GM12878 (cell line): ENCODE measurements around the gene PCDHGB1. TPM values are rescaled to one million over a fixed set of nuclear protein-coding genes. Genes with fewer than 3 reads are reported as not detected.
"Not testable (repeated sequence)": the region's sequence is repeated elsewhere in the genome, so short reads cannot be mapped to it uniquely, and the experiment has no call there.

Experiments used
- ATAC-seq: fragments of 200-7000 bp; cut with Tn5 transposase; 3 replicates; pipeline ENCODE4 v1.9.1; 2020; ENCODE audit warnings: mild to moderate bottlenecking, moderate library complexity
- BruUV-seq: library from RNA; stranded (reverse); fragments of 400-500 nt; replicated peaks from 2 replicates; lab custom pipeline; 2021; lab: Mats Ljungman, UMichigan
- CTCF ChIA-PET: fragments of 300-600 bp; sonication (Branson Sonifier 250); formaldehyde crosslinking; extraction: SDS; loops from one replicate; lab custom pipeline; 2021; ENCODE audit warnings: inconsistent platforms; lab: Yijun Ruan, JAX
- POLR2A ChIA-PET: fragments of 350-600 bp; formaldehyde crosslinking; extraction: SDS; loops from one replicate; lab custom pipeline; 2021; ENCODE audit warnings: inconsistent platforms; lab: Charles Lee
- RAD21 ChIA-PET: fragments of 300-600 bp; sonication (Branson Sonifier 250); formaldehyde crosslinking; loops from one replicate; lab custom pipeline; 2023; ENCODE audit warnings: antibody characterized with exemption; ENCODE audit not compliant: unreplicated experiment; lab: Charles Lee
- SMC1A ChIA-PET: fragments of 300-600 bp; sonication (Branson Sonifier 250); formaldehyde crosslinking; loops from one replicate; lab custom pipeline; 2023; ENCODE audit not compliant: unreplicated experiment, uncharacterized antibody; lab: Charles Lee
- DNase-seq: peaks from one replicate; pipeline ENCODE4 v3.0.0-alpha.2; 2011; ENCODE audit warnings: low read depth, low spot score
- FAIRE-seq: peaks from 3 replicates; lab custom pipeline; 2011; peaks lifted over from hg19 to GRCh38; lab: Jason Lieb, UNC
- H2AFZ ChIP-seq: 2 replicates; pipeline ENCODE4 v1.6.0; 2011; ENCODE audit warnings: low read depth, low read length, control low read depth; ENCODE audit not compliant: control insufficient read depth
- H3K27ac ChIP-seq: 2 replicates; pipeline ENCODE4 v1.5.1; 2011; ENCODE audit warnings: control low read depth; ENCODE audit not compliant: control insufficient read depth, insufficient read depth
- H3K27me3 ChIP-seq, 2 experiments: replicated peaks in 1 of 2; 2 replicates each; pipeline versions ENCODE4 v1.6.0 to v1.6.1; 2011; ENCODE audit warnings: low read length in 1 of 2; ENCODE audit not compliant: control insufficient read depth in 2 of 2, insufficient read depth in 2 of 2
- H3K36me3 ChIP-seq, 2 experiments: 2 replicates each; pipeline ENCODE4 v1.5.1; 2011; ENCODE audit warnings: low read length in 1 of 2; ENCODE audit not compliant: control insufficient read depth in 2 of 2, insufficient read depth in 2 of 2
- H3K4me1 ChIP-seq: 2 replicates; pipeline ENCODE4 v1.6.1; 2011; ENCODE audit warnings: mild to moderate bottlenecking, low read length, moderate library complexity, mixed read lengths; ENCODE audit not compliant: control insufficient read depth, insufficient read depth
- H3K4me2 ChIP-seq: 2 replicates; pipeline ENCODE4 v1.6.0; 2011; ENCODE audit warnings: control low read depth; ENCODE audit not compliant: control insufficient read depth, insufficient read depth
- H3K4me3 ChIP-seq: fragments of 200-600 bp; sonication (generic); 2 replicates; pipeline ENCODE4 v1.5.1; 2016
- H3K79me2 ChIP-seq: 2 replicates; pipeline ENCODE4 v1.6.0; 2011; ENCODE audit warnings: low read length; ENCODE audit not compliant: control insufficient read depth, insufficient read depth
- H3K9ac ChIP-seq: 2 replicates; pipeline ENCODE4 v1.8.0; 2011; ENCODE audit warnings: low read length, control low read depth, mixed read lengths; ENCODE audit not compliant: control insufficient read depth, insufficient read depth
- H3K9me3 ChIP-seq: replicated peaks from 3 replicates; pipeline ENCODE4 v1.5.1; 2011; ENCODE audit warnings: mild to moderate bottlenecking, low read length; ENCODE audit not compliant: control insufficient read depth, insufficient read depth
- H4K20me1 ChIP-seq: 2 replicates; pipeline ENCODE4 v1.6.0; 2011; ENCODE audit not compliant: control insufficient read depth, insufficient read depth
- FOS ChIP-seq: IDR thresholded peaks from 3 replicates; pipeline ENCODE4 v1.6.1; 2011; ENCODE audit warnings: borderline replicate concordance; ENCODE audit not compliant: insufficient read length; ENCODE audit errors: extremely low read depth
- HDGF ChIP-seq: fragments of 450-650 bp; IDR thresholded peaks from 2 replicates; pipeline ENCODE4 v1.6.1; 2016; ENCODE audit warnings: antibody characterized with exemption
- NBN ChIP-seq: fragments of 450-650 bp; IDR thresholded peaks from 2 replicates; pipeline ENCODE4 v1.6.1; 2016
- NR2C2 ChIP-seq: IDR thresholded peaks from 2 replicates; pipeline ENCODE4 v1.6.1; 2011; ENCODE audit warnings: borderline replicate concordance, low read depth; ENCODE audit not compliant: control insufficient read depth, insufficient read length
- POLR2AphosphoS2 ChIP-seq: IDR thresholded peaks from 2 replicates; pipeline ENCODE4 v1.6.1; 2011; ENCODE audit warnings: low read depth, mild to moderate bottlenecking, low read length, improper control_type of control experiment, moderate library complexity
- RELA ChIP-seq: fragments of 450-650 bp; IDR thresholded peaks from 2 replicates; pipeline ENCODE4 v1.8.0; 2014; ENCODE audit warnings: borderline replicate concordance; ENCODE audit not compliant: partially characterized antibody
- SIX5 ChIP-seq: IDR thresholded peaks from 2 replicates; pipeline ENCODE4 v1.6.1; 2011; ENCODE audit warnings: mild to moderate bottlenecking, low read depth, low read length, moderate library complexity; ENCODE audit not compliant: severe bottlenecking
- SPI1 ChIP-seq: IDR thresholded peaks from 2 replicates; pipeline ENCODE4 v1.6.1; 2011; ENCODE audit warnings: low read depth, mild to moderate bottlenecking, low read length, moderate library complexity, borderline replicate concordance; ENCODE audit not compliant: insufficient read depth
- TARDBP ChIP-seq: IDR thresholded peaks from 2 replicates; pipeline ENCODE4 v1.6.1; 2016; ENCODE audit warnings: borderline replicate concordance
- USF1 ChIP-seq: IDR thresholded peaks from 2 replicates; pipeline ENCODE4 v1.6.1; 2011; ENCODE audit warnings: borderline replicate concordance, low read depth, mild to moderate bottlenecking, moderate library complexity, mixed read lengths, low read length; ENCODE audit not compliant: insufficient read depth; ENCODE audit errors: extremely low read length
- ZNF592 ChIP-seq: fragments of 450-650 bp; IDR thresholded peaks from 2 replicates; pipeline ENCODE4 v1.6.1; 2017; ENCODE audit warnings: mild to moderate bottlenecking, moderate library complexity
- WGBS: methylation state at CpG from one replicate; pipeline ENCODE4 v1.1.6; 2016; ENCODE audit warnings: low lambda C conversion rate; ENCODE audit not compliant: insufficient replicate concordance, insufficient coverage; ENCODE audit errors: missing lambda C conversion rate; 5-methylcytosine and 5-hydroxymethylcytosine counted together
- in situ Hi-C: fragments of 300-500 bp; cut with MboI; formaldehyde crosslinking; loops from 9 replicates; pipeline ENCODE4 v1.14.3; 2018; ENCODE audit warnings: mixed read lengths
- intact Hi-C: fragments of 100-400 bp; cut with micrococcal nuclease; formaldehyde crosslinking; loops from one replicate; pipeline ENCODE4 v1.14.2; 2022; ENCODE audit not compliant: unreplicated experiment
- polyA plus RNA-seq, 11 experiments: library from polyadenylated mRNA; depleted of rRNA in 4 of 11; unstranded in 6 of 11; stranded (reverse) in 5 of 11; fragments of >200 nt; fragmentation: Nextera tagmentation in 4 of 11; fragmentation: Illumina TruSeq in 1 of 11; extraction: Ambion mirVana in 4 of 11; extraction: Trizol in 1 of 11; gene quantifications; 1 replicate in 1 of 11; 2 replicates in 10 of 11; pipeline versions ENCODE4 v1.2.1 to v1.2.3, GENCODE V29; 2011 to 2016; ENCODE audit warnings: inconsistent platforms in 2 of 11, missing spikeins in 2 of 11, low read depth in 1 of 11
- total RNA-seq, 4 experiments: library from RNA; depleted of rRNA in 3 of 4; stranded (reverse); fragments of >200 nt in 3 of 4; fragmentation: Illumina TruSeq in 1 of 4; extraction: Trizol in 1 of 4; gene quantifications; 2 replicates each; pipeline versions ENCODE4 v1.2.1 to v1.2.3, GENCODE V29; 2013 to 2021

The PCDHGB1 gene
- total and polyA plus RNA-seq, 10 of the 15 experiments (the other 5 are each of a cell fraction or from before 2014, with no cell fraction given): 0.04 to 0.40 (median 0.08) TPM; not detected in 2

- CTCF ChIA-PET: interaction anchor here (0.9 to 1.3 kb wide), 3 partner anchors 46 to 189 kb away, joined by 3 to 6 read pairs (median 3); partner anchors contain the start of gene PCDHGA11
- Histone ChIP-seq H3K4me1 (no peaks in the 10 kb centered on the region), H3K27me3 (no peaks in the 10 kb centered on the region), H3K36me3 (no peaks in the 10 kb centered on the region), H3K4me2 (no peak overlapping the region), H2AFZ (no peak overlapping the region), H4K20me1 (no peaks in the 10 kb centered on the region), H3K4me3 (no peak overlapping the region), H3K27ac (no peak overlapping the region), H3K79me2 (no peaks in the 10 kb centered on the region), H3K9me3 (peaks cover 17% of the 10 kb centered on the region; the same call in 2 of the 3 replicates), H3K9ac (no peak overlapping the region)
- SMC1A ChIA-PET: interaction anchor here (0.8 kb wide), 1 partner anchor 22 kb away, joined by 5 read pairs; no protein-coding TSS in a partner anchor
- RAD21 ChIA-PET: no interaction called here
- BruUV-seq: no TSS peak
- no peak for DNase-seq
- intact Hi-C loops: no loop called here
- in situ Hi-C loops: no loop called here
- no peak for ATAC-seq
- no peak for TF ChIP-seq USF1
- TF ChIP-seq HDGF: no peak
- TF ChIP-seq NBN: no peak
- no peak for TF ChIP-seq SIX5
- TF ChIP-seq ZNF592: no peak
- no peak for TF ChIP-seq NR2C2
- TF ChIP-seq POLR2AphosphoS2: no peak
- no peak for TF ChIP-seq FOS
- TF ChIP-seq SPI1: no peak
- no peak for TF ChIP-seq TARDBP
- TF ChIP-seq RELA: no peak
- POLR2A ChIA-PET: no interaction called here
- FAIRE-seq: no peak
- whole genome bisulfite sequencing: 93% methylated on average over 14 of the region's 14 CpGs
Observed at GRCh38 chr5:141374627-141375026, 24.7 kb downstream of the PCDHGB1 start.

GRCh38 chr5:141375444-141376155, 25.7 kb downstream of the PCDHGB1 start:
- H3K4me3 ChIP-seq, CTCF ChIA-PET, H3K79me2 ChIP-seq, SMC1A ChIA-PET, H3K4me2 ChIP-seq, intact Hi-C loops, H2AFZ ChIP-seq, H3K36me3 ChIP-seq, H3K27me3 ChIP-seq, ATAC-seq, POLR2A ChIA-PET, H3K27ac ChIP-seq, H4K20me1 ChIP-seq, in situ Hi-C loops, DNase-seq, FAIRE-seq, RAD21 ChIA-PET, H3K4me1 ChIP-seq, H3K9ac ChIP-seq, BruUV-seq: not testable (repeated sequence)
- H3K9me3 ChIP-seq: peaks cover 17% of the 10 kb centered on the region; the same call in 2 of the 3 replicates
- WGBS: 89% methylated on average over 33 of the region's 48 CpGs
